Body of pancreas (tissue), 4 donors: ENCODE data around the gene CAVIN3.

Experiments used
- POLR2A ChIP-seq, 3 donors: fragments of 450-650 bp; IDR thresholded peaks; one replicate each; pipeline ENCODE4 v1.6.1; 2016; ENCODE audit warnings: antibody characterized with exemption in 3 of 3, mild to moderate bottlenecking in 2 of 3
- TF ChIP-seq, protein P1 (sequence below), 7 experiments: fragments of 450-650 bp in 4 of 7; fragments of 200-600 bp in 3 of 7; sonication (generic) in 3 of 7; IDR thresholded peaks; one replicate each; pipeline ENCODE4 v1.5.1; 2016 to 2019; ENCODE audit warnings: antibody characterized with exemption in 7 of 7

GRCh38 chr11:6327806-6328205 is 7.5 kb upstream of the CAVIN3 start:
- TF ChIP-seq, protein P1, sequence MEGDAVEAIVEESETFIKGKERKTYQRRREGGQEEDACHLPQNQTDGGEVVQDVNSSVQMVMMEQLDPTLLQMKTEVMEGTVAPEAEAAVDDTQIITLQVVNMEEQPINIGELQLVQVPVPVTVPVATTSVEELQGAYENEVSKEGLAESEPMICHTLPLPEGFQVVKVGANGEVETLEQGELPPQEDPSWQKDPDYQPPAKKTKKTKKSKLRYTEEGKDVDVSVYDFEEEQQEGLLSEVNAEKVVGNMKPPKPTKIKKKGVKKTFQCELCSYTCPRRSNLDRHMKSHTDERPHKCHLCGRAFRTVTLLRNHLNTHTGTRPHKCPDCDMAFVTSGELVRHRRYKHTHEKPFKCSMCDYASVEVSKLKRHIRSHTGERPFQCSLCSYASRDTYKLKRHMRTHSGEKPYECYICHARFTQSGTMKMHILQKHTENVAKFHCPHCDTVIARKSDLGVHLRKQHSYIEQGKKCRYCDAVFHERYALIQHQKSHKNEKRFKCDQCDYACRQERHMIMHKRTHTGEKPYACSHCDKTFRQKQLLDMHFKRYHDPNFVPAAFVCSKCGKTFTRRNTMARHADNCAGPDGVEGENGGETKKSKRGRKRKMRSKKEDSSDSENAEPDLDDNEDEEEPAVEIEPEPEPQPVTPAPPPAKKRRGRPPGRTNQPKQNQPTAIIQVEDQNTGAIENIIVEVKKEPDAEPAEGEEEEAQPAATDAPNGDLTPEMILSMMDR (IDR thresholded peaks at IDR 0.05) = no peak
- no peak for TF ChIP-seq POLR2A (IDR thresholded peaks at IDR 0.05)
